CD4-positive, alpha-beta T cell treated with Interleukin-21 for 1 hour (primary cell): ENCODE measurements around the gene PROS1.
"Not testable (repeated sequence)": the region's sequence is repeated elsewhere in the genome, so short reads cannot be mapped to it uniquely, and the experiment has no call there.

Experiments
- DNase-seq: peaks from one replicate; pipeline ENCODE4 v3.0.0-alpha.2; 2020

Gene PROS1

GRCh38 chr3:93867425-93867824 lies 106.3 kb downstream of the PROS1 start:
- no peak for DNase-seq

GRCh38 chr3:93861017-93861416 lies 112.7 kb downstream of the PROS1 start:
- DNase-seq = no peak

- no peak for DNase-seq
Measured at GRCh38 chr3:93855401-93855800, 118.3 kb downstream of the PROS1 start.

DNA sequence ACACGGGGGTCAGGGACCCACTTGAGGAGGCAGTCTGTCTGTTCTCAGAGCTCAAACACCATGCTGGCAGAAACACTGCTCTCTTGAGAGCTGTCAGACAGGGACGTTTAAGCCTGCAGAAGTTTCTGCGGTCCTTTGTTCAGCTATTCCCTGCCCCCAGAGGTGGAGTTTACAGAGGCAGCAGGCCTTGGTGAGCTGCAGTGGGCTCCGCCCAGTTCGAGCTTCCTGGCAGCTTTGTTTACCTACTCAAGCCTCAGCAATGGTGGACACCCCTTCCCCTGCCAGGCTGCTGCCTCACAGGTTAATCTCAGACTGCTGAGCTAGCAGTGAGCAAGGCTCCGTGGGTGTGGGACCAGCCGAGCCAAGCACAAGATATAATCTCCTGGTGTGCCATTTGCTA lies 121.5 kb downstream of the PROS1 start:
- not testable (repeated sequence) for DNase-seq

GRCh38 chr3:93843981-93844380 lies 129.7 kb downstream of the PROS1 start:
- no peak for DNase-seq

- DNase-seq = not testable (repeated sequence)
Measured at GRCh38 chr3:93839193-93839592, 134.5 kb downstream of the PROS1 start.
